Colonic mucosa (tissue), 4 donors: ENCODE results near the gene UQCRFS1. TPM values are rescaled to one million over a fixed set of nuclear protein-coding genes. Genes with fewer than 3 reads are reported as not detected.

Experiments used
- DNase-seq: peaks from one replicate; pipeline ENCODE4 v3.0.0-alpha.2; 2020
- H3K27ac ChIP-seq: fragments of 200-600 bp; one replicate; pipeline ENCODE4 v1.8.0; 2021
- H3K27me3 ChIP-seq: fragments of 200-600 bp; one replicate; pipeline ENCODE4 v1.8.0; 2021
- H3K36me3 ChIP-seq: fragments of 200-600 bp; one replicate; pipeline ENCODE4 v1.8.0; 2021
- H3K4me1 ChIP-seq: fragments of 200-600 bp; one replicate; pipeline ENCODE4 v1.8.0; 2021; ENCODE audit warnings: mild to moderate bottlenecking
- H3K4me3 ChIP-seq: fragments of 200-600 bp; one replicate; pipeline ENCODE4 v1.8.0; 2021
- H3K9ac ChIP-seq, 2 donors: one replicate each; pipeline ENCODE4 v1.7.0; 2013; ENCODE audit warnings: control low read depth in 2 of 2, low read depth in 2 of 2, low read length in 2 of 2
- H3K9me3 ChIP-seq: fragments of 200-600 bp; one replicate; pipeline ENCODE4 v1.8.0; 2021
- intact Hi-C: fragments of 100-400 bp; cut with DNase I; formaldehyde crosslinking; loops from one replicate; pipeline ENCODE4 v1.14.1; 2022
- total RNA-seq, 2 donors: library from RNA; stranded (reverse); fragmentation: NEBNext Ultra II Directional in 1 of 2; extraction: Animal tissue kit (Norgen Biotek cat#: 25700) in 1 of 2; gene quantifications; one replicate each; pipeline ENCODE4 v1.2.1, GENCODE V29; 2021
- TF ChIP-seq, protein P1 (sequence below): fragments of 200-600 bp; IDR thresholded peaks from one replicate; pipeline ENCODE4 v1.8.0; 2022; ENCODE audit warnings: antibody characterized with exemption, mild to moderate bottlenecking
- donor health status: healthy.
- donor health status: DM: no; HTN: no; CAD: no.
- donor health status: DM: no; HTN: no; CAD: no.

UQCRFS1 gene
- total RNA-seq, result 100 to 1,000 TPM in 1 of 2 donors, 10 to 100 TPM in 1; 93.6 to 103 TPM

DNA sequence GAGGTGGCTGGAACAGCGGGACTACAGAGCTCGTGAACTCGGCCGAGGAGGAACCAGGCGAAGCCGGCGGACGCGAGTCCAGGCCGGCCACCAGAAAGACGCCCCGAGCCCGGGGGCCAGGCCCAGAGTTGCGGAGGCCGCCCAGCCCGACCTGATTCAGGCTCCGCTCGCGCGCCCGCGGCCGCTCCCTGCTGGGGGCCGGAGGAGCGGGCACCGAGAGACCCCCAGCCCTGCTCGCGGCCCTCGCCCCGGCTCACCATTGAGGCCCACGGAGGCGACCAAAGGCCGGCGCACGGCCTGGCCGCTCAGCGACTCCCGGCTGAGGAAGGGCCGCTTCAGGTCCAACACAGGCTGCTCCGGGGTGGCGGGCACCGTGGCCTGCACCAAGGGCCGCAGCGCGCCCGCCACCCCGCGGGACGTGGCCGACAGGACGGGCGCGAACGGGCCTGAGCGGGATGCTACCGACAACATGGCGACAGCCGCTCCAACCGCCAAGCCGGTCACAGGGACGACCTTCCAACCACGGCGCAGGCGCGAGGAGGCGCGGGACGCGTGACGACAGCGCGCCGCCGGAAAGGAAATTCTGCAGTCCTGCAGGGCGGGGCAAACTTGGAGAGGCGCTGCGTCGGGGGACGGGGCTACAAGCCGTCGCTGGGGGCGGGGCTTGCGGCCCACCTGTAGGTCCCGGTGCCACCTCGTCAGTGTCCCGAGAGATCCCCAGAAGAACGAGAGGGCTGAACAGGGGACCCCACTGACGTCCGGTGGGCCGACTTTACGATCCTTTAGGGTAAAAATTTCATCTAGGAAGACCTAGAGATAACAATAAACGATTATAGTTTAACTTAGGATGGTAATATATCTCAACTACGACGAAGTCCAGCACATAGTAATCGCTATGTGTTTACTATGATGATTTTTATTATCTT is at the start of gene UQCRFS1:
UQCRFS1 (minus strand) TSS at position 504 of the 926 bp plus-strand sequence; CDS start at position 471, 33 bp downstream.
- Histone ChIP-seq H3K36me3 (no peaks in the 10 kb centered on the region), H3K4me1 (no peaks in the 10 kb centered on the region)

GRCh38 chr19:29262085-29262484 is 49.1 kb upstream of the UQCRFS1 start:
- DNase-seq, result no peak
- H3K4me1 ChIP-seq, result no peaks in the 10 kb centered on the region
- no peak overlapping the region for H3K9ac ChIP-seq
- H3K27ac ChIP-seq, result no peak overlapping the region
- no peaks in the 10 kb centered on the region for H3K9me3 ChIP-seq
- no peaks in the 10 kb centered on the region for H3K36me3 ChIP-seq
- TF ChIP-seq, protein P1, sequence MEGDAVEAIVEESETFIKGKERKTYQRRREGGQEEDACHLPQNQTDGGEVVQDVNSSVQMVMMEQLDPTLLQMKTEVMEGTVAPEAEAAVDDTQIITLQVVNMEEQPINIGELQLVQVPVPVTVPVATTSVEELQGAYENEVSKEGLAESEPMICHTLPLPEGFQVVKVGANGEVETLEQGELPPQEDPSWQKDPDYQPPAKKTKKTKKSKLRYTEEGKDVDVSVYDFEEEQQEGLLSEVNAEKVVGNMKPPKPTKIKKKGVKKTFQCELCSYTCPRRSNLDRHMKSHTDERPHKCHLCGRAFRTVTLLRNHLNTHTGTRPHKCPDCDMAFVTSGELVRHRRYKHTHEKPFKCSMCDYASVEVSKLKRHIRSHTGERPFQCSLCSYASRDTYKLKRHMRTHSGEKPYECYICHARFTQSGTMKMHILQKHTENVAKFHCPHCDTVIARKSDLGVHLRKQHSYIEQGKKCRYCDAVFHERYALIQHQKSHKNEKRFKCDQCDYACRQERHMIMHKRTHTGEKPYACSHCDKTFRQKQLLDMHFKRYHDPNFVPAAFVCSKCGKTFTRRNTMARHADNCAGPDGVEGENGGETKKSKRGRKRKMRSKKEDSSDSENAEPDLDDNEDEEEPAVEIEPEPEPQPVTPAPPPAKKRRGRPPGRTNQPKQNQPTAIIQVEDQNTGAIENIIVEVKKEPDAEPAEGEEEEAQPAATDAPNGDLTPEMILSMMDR, result no peak
- H3K27me3 ChIP-seq, result no peaks in the 10 kb centered on the region
- intact Hi-C loops, result loop anchor here (5.0 kb wide), 1 partner anchor 525 kb away; no protein-coding TSS in a partner anchor
- H3K4me3 ChIP-seq, result no peak overlapping the region

More for the DNA sequence above, at the start of gene UQCRFS1:
- peak within 1 kb of the TSS; percentile 89 for H3K27ac ChIP-seq
- no peaks in the 10 kb centered on the region for H3K9me3 ChIP-seq
- TF ChIP-seq, protein P1, result no peak
- H3K9ac ChIP-seq, result peak within 1 kb of the TSS; percentile 94 to 99
- H3K27me3 ChIP-seq, result no peaks in the 10 kb centered on the region
- DNase-seq, result peak; percentile 95
- H3K4me3 ChIP-seq, result peak within 1 kb of the TSS; percentile 96
- intact Hi-C loops, result no loop called here

- H3K4me1 ChIP-seq, result no peaks in the 10 kb centered on the region
- H3K27ac ChIP-seq, result no peak overlapping the region
- intact Hi-C loops, result loop anchor here (5.0 kb wide), 1 partner anchor 523 kb away; no protein-coding TSS in a partner anchor
- no peaks in the 10 kb centered on the region for H3K36me3 ChIP-seq
- no peak overlapping the region for H3K4me3 ChIP-seq
- H3K9ac ChIP-seq, result no peak overlapping the region
- no peaks in the 10 kb centered on the region for H3K9me3 ChIP-seq
- H3K27me3 ChIP-seq, result no peaks in the 10 kb centered on the region
- peak; percentile 29 for DNase-seq
- TF ChIP-seq, protein P1, result no peak
These were observed 47.7 kb upstream of the UQCRFS1 start for GRCh38 chr19:29260477-29261317.

GRCh38 chr19:29259867-29260281 is 46.9 kb upstream of the UQCRFS1 start:
- H3K4me3 ChIP-seq, result no peak overlapping the region
- TF ChIP-seq, protein P1, result no peak
- intact Hi-C loops, result loop anchor here (5.0 kb wide), 1 partner anchor 523 kb away; no protein-coding TSS in a partner anchor

GRCh38 chr19:29259153-29259552 is 46.2 kb upstream of the UQCRFS1 start:
- Histone ChIP-seq H3K27me3 (no peaks in the 10 kb centered on the region), H3K4me3 (no peak overlapping the region), H3K27ac (no peak overlapping the region), H3K36me3 (no peaks in the 10 kb centered on the region), H3K4me1 (no peaks in the 10 kb centered on the region), H3K9ac (no peak overlapping the region), H3K9me3 (no peaks in the 10 kb centered on the region)
- no peak for DNase-seq
- TF ChIP-seq, protein P1, result no peak
- intact Hi-C loops, result no loop called here

More at GRCh38 chr19:29259867-29260281, 46.9 kb upstream of the UQCRFS1 start:
- Histone ChIP-seq H3K27ac (no peak overlapping the region), H3K9me3 (no peaks in the 10 kb centered on the region), H3K4me1 (no peaks in the 10 kb centered on the region), H3K27me3 (no peaks in the 10 kb centered on the region), H3K36me3 (no peaks in the 10 kb centered on the region), H3K9ac (no peak overlapping the region)
- DNase-seq, result no peak
